ENCODE results near the gene RPL13A. TPM values are rescaled to one million over a fixed set of nuclear protein-coding genes. Genes with fewer than 3 reads are reported as not detected.
A peak's percentile ranks its signal among the peaks of the same experiment; 100 is the strongest.
"Not testable (repeated sequence)": the region's sequence is repeated elsewhere in the genome, so short reads cannot be mapped to it uniquely, and the experiment has no call there.

RPL13A gene
- polyA plus RNA-seq, 3 donors from 2014 or later: 840 to 2,055 (median 1,247) TPM

GRCh38 chr19:49447485-49448431 lies 39.6 kb upstream of the RPL13A start:
- Mint-ChIP-seq H3K36me3 (peaks cover 8 to 20% (median 16%) of the 10 kb centered on the region in 3 donors), H3K9me3 (no peaks in the 10 kb centered on the region), H3K4me3 (peak overlapping the region in 1 of 5 donors; percentile 30), H3K4me1 (peaks cover 39% of the 10 kb centered on the region in 2 donors), H3K27ac (peak overlapping the region in 4 of 6 donors; percentile 16 to 72 (median 42)), H3K27me3 (ENCODE audit: low read depth in 3 of 3) (peaks cover 2 to 14% (median 14%) of the 10 kb centered on the region in 3 donors)
- no peak for DNase-seq

GRCh38 chr19:49448432-49448786 lies 39.0 kb upstream of the RPL13A start:
- Mint-ChIP-seq H3K36me3 (peaks cover 8 to 20% (median 16%) of the 10 kb centered on the region in 3 donors), H3K9me3 (no peaks in the 10 kb centered on the region), H3K27me3 (ENCODE audit: low read depth in 3 of 3) (peaks cover 8 to 20% (median 18%) of the 10 kb centered on the region in 3 donors), H3K27ac (peak overlapping the region in 3 of 6 donors; percentile 0 to 72 (median 56)), H3K4me1 (peaks cover 41 to 45% of the 10 kb centered on the region in 2 donors), H3K4me3 (peak overlapping the region in 3 of 5 donors; percentile 20 to 51 (median 48))
- DNase-seq: no peak

GRCh38 chr19:49450405-49450804 lies 37.0 kb upstream of the RPL13A start:
- H3K9me3 Mint-ChIP-seq: no peaks in the 10 kb centered on the region
- H3K27me3 Mint-ChIP-seq (ENCODE audit: low read depth in 3 of 3): peaks cover 10 to 24% (median 21%) of the 10 kb centered on the region in 3 donors
- H3K27ac Mint-ChIP-seq: peak overlapping the region in 5 of 6 donors; percentile 34 to 74 (median 41)
- H3K4me3 Mint-ChIP-seq: peak overlapping the region; percentile 47 to 99 (median 93)
- no peak for DNase-seq
- H3K36me3 Mint-ChIP-seq: peaks cover 8 to 20% (median 16%) of the 10 kb centered on the region in 3 donors
- peaks cover 43 to 46% of the 10 kb centered on the region in 2 donors for H3K4me1 Mint-ChIP-seq

- Mint-ChIP-seq H3K27ac (peak within 1 kb of the TSS; percentile 98 to 100 (median 99)), H3K27me3 (ENCODE audit: low read depth in 3 of 3) (peaks cover 10 to 24% (median 21%) of the 10 kb centered on the region in 3 donors), H3K4me1 (peaks cover 46% of the 10 kb centered on the region in 2 donors), H3K9me3 (no peaks in the 10 kb centered on the region), H3K4me3 (peak within 1 kb of the TSS; percentile 93 to 100 (median 99)), H3K36me3 (peaks cover 8 to 20% (median 16%) of the 10 kb centered on the region in 3 donors)
- DNase-seq: peak; percentile 94 to 96 (median 95)
Observed at GRCh38 chr19:49451430-49452181, 35.8 kb upstream of the RPL13A start, which contains the start of gene PIH1D1. Gene PIH1D1 (minus strand): TSS chr19:49451814. CDS start chr19:49451574, 240 bp downstream.

GRCh38 chr19:49453013-49453756 lies 34.2 kb upstream of the RPL13A start, which contains the start of gene ALDH16A1:
Gene ALDH16A1 (plus strand): TSS chr19:49453225. CDS start chr19:49453332, 107 bp downstream.
- DNase-seq: peak; percentile 98 to 99 (median 99)
- Mint-ChIP-seq H3K27me3 (ENCODE audit: low read depth in 3 of 3) (peaks cover 11 to 24% (median 21%) of the 10 kb centered on the region in 3 donors), H3K27ac (peak within 1 kb of the TSS; percentile 98 to 100 (median 99)), H3K4me3 (peak within 1 kb of the TSS; percentile 93 to 100 (median 99)), H3K36me3 (peaks cover 12 to 19% (median 15%) of the 10 kb centered on the region in 3 donors), H3K9me3 (no peaks in the 10 kb centered on the region), H3K4me1 (peaks cover 45 to 48% of the 10 kb centered on the region in 2 donors)

- Mint-ChIP-seq H3K4me3 (peak overlapping the region; percentile 93 to 100 (median 98)), H3K9me3 (no peaks in the 10 kb centered on the region), H3K27ac (peak overlapping the region; percentile 98 to 100 (median 99)), H3K36me3 (peaks cover 7 to 13% (median 9%) of the 10 kb centered on the region in 3 donors), H3K27me3 (ENCODE audit: low read depth in 3 of 3) (peaks cover 11 to 21% (median 21%) of the 10 kb centered on the region in 3 donors), H3K4me1 (peaks cover 39 to 48% of the 10 kb centered on the region in 2 donors)
- peak in 1 of 3 donors; percentile 30 for DNase-seq
Observed at GRCh38 chr19:49453757-49454240, 33.6 kb upstream of the RPL13A start.

- peaks cover 4 to 9% (median 7%) of the 10 kb centered on the region in 3 donors for H3K36me3 Mint-ChIP-seq
- H3K27me3 Mint-ChIP-seq (ENCODE audit: low read depth in 3 of 3): peaks cover 11 to 23% (median 21%) of the 10 kb centered on the region in 3 donors
- no peaks in the 10 kb centered on the region for H3K9me3 Mint-ChIP-seq
- H3K27ac Mint-ChIP-seq: peak overlapping the region in 3 of 6 donors; percentile 20 to 47 (median 24)
- H3K4me3 Mint-ChIP-seq: peak overlapping the region in 2 of 5 donors; percentile 3 to 21
- DNase-seq: no peak
- H3K4me1 Mint-ChIP-seq: peaks cover 32 to 38% of the 10 kb centered on the region in 2 donors
Observed at GRCh38 chr19:49455773-49456172, 31.6 kb upstream of the RPL13A start.

- Mint-ChIP-seq H3K4me1 (peaks cover 27 to 33% of the 10 kb centered on the region in 2 donors), H3K27me3 (ENCODE audit: low read depth in 3 of 3) (peaks cover 11 to 23% (median 21%) of the 10 kb centered on the region in 3 donors), H3K9me3 (no peaks in the 10 kb centered on the region), H3K36me3 (peaks cover 4 to 9% (median 7%) of the 10 kb centered on the region in 3 donors), H3K4me3 (no peak overlapping the region), H3K27ac (peak overlapping the region in 3 of 6 donors; percentile 8 to 24 (median 20))
- DNase-seq: no peak
Observed at GRCh38 chr19:49456326-49456725, 31.1 kb upstream of the RPL13A start.

- Mint-ChIP-seq H3K27me3 (ENCODE audit: low read depth in 3 of 3) (peaks cover 2 to 11% (median 6%) of the 10 kb centered on the region in 3 donors), H3K4me1 (peaks cover 9 to 13% of the 10 kb centered on the region in 2 donors), H3K27ac (peak overlapping the region in 2 of 6 donors; percentile 16 to 66), H3K36me3 (peaks cover 4 to 6% (median 4%) of the 10 kb centered on the region in 3 donors), H3K4me3 (no peak overlapping the region), H3K9me3 (no peaks in the 10 kb centered on the region)
- DNase-seq: no peak
Observed at GRCh38 chr19:49458567-49458903, 28.9 kb upstream of the RPL13A start.

GRCh38 chr19:49459388-49459787 lies 28.0 kb upstream of the RPL13A start:
- Mint-ChIP-seq H3K27ac (no peak overlapping the region), H3K36me3 (peaks cover 4 to 6% (median 4%) of the 10 kb centered on the region in 3 donors), H3K4me1 (peaks cover under 1 to 6% of the 10 kb centered on the region in 2 donors), H3K27me3 (ENCODE audit: low read depth in 3 of 3) (peaks cover 0 to 5% (median 1%) of the 10 kb centered on the region in 3 donors), H3K9me3 (no peaks in the 10 kb centered on the region), H3K4me3 (no peak overlapping the region)
- DNase-seq: no peak

- not testable (repeated sequence) for H3K36me3 Mint-ChIP-seq; DNase-seq; H3K27me3 Mint-ChIP-seq (ENCODE audit: low read depth in 3 of 3); H3K4me3 Mint-ChIP-seq; H3K27ac Mint-ChIP-seq; H3K4me1 Mint-ChIP-seq; H3K9me3 Mint-ChIP-seq
Observed at GRCh38 chr19:49461130-49461529, 26.3 kb upstream of the RPL13A start.

GRCh38 chr19:49461656-49462055 lies 25.8 kb upstream of the RPL13A start:
- peaks cover 4 to 6% (median 4%) of the 10 kb centered on the region in 3 donors for H3K36me3 Mint-ChIP-seq
- H3K9me3 Mint-ChIP-seq: no peaks in the 10 kb centered on the region

More at GRCh38 chr19:49461656-49462055, 25.8 kb upstream of the RPL13A start:
- H3K27me3 Mint-ChIP-seq (ENCODE audit: low read depth in 3 of 3): peaks cover 0 to 5% (median 1%) of the 10 kb centered on the region in 3 donors
- H3K27ac Mint-ChIP-seq: no peak overlapping the region
- H3K4me1 Mint-ChIP-seq: peaks cover 0 to 2% of the 10 kb centered on the region in 2 donors
- H3K4me3 Mint-ChIP-seq: no peak overlapping the region
- no peak for DNase-seq
